Osteoblast (primary cell): ENCODE measurements around the gene NT5DC2. TPM values are rescaled to one million over a fixed set of nuclear protein-coding genes. Genes with fewer than 3 reads are reported as not detected.
A peak's percentile ranks its signal among the peaks of the same experiment; 100 is the strongest.
"Not testable (repeated sequence)": the region's sequence is repeated elsewhere in the genome, so short reads cannot be mapped to it uniquely, and the experiment has no call there.

Experiments
- DNase-seq: peaks from one replicate; pipeline ENCODE4 v3.0.0; 2011; ENCODE audit warnings: low spot score, mixed read lengths; ENCODE audit not compliant: insufficient read length; ENCODE audit errors: missing footprints
- H2AFZ ChIP-seq: 2 replicates; pipeline ENCODE4 v1.6.0; 2011; ENCODE audit warnings: mild to moderate bottlenecking, low read length
- H3K27ac ChIP-seq: 2 replicates; pipeline ENCODE4 v1.5.1; 2011; ENCODE audit warnings: mild to moderate bottlenecking, low read depth, low read length, moderate library complexity
- H3K27me3 ChIP-seq: 2 replicates; pipeline ENCODE4 v1.6.0; 2012; ENCODE audit warnings: mild to moderate bottlenecking, control low read depth, inconsistent platforms, low read length, moderate library complexity; ENCODE audit not compliant: insufficient read depth
- H3K36me3 ChIP-seq: 2 replicates; pipeline ENCODE4 v1.5.1; 2011; ENCODE audit warnings: mild to moderate bottlenecking, low read length, control low read depth, moderate library complexity; ENCODE audit not compliant: insufficient read depth
- H3K4me1 ChIP-seq: 2 replicates; pipeline ENCODE4 v1.5.1; 2011; ENCODE audit warnings: mild to moderate bottlenecking, low read length, control low read depth, moderate library complexity; ENCODE audit not compliant: insufficient read depth
- H3K4me2 ChIP-seq: 2 replicates; pipeline ENCODE4 v1.6.0; 2011; ENCODE audit warnings: mild to moderate bottlenecking, low read length; ENCODE audit not compliant: insufficient read depth
- H3K4me3 ChIP-seq: fragments of 200-600 bp; sonication (generic); 3 replicates; pipeline ENCODE4 v1.5.1; 2012; ENCODE audit warnings: mild to moderate bottlenecking, low read length, inconsistent platforms; ENCODE audit not compliant: insufficient read depth
- H3K79me2 ChIP-seq: 2 replicates; pipeline ENCODE4 v1.6.0; 2012; ENCODE audit warnings: mild to moderate bottlenecking, low read length, control low read depth, inconsistent platforms; ENCODE audit not compliant: insufficient read depth
- H3K9me3 ChIP-seq: 2 replicates; pipeline ENCODE4 v1.5.1; 2011; ENCODE audit warnings: low read depth, low read length, control low read depth
- H4K20me1 ChIP-seq: 2 replicates; pipeline ENCODE4 v1.6.0; 2012; ENCODE audit warnings: mild to moderate bottlenecking, low read length, control low read depth; ENCODE audit not compliant: insufficient read depth
- total RNA-seq: library from RNA; depleted of rRNA; stranded (reverse); fragments of >200 nt; gene quantifications from 2 replicates; pipeline ENCODE4 v1.2.3, GENCODE V29; 2012
- TF ChIP-seq, protein P1 (sequence below): IDR thresholded peaks from 2 replicates; pipeline ENCODE4 v1.5.1; 2011; ENCODE audit warnings: mild to moderate bottlenecking, low read depth, low read length, moderate library complexity; ENCODE audit errors: extremely low read depth

NT5DC2 gene
- total RNA-seq, 1 donor = 52.5 TPM

DNA sequence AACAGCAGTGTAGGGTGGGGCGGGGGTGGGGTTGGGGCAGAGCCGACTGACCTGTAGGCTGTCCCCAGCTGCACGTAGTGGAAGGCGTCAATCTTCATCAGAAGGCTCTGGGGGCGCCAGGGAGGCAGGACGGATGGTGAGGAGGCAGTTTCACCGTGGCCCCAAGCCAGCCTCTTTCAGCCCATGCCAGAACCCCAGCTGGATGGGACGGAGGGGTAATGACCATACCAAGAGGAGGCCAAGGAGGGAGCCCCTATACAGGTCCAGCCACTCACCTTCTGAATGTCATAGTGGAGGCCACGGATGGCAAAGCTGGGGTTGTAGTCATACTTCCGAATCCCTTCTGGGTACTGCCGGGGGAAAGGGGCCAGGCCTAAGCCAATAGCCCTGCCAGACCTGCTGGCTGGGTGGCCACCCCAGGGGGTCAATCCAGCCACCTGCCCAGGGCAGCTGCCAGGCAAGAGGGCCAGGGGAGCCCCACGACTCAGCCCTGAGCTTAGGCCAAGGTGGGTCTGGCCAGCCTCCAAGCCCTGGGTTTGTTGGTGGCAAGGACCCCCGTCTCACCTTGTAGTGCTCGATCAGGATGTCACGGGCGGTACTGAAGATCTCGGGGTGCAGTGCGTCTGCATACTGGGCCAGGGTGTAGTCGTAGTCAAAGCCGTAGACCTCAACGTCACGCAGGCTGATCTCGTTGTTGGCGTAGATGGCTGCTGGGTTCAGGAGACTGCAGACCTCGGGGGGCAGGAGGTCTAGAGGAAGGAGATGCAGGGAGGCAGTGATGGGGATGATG is 4.9 kb downstream of the NT5DC2 start:
- peak; percentile 74 for DNase-seq
- Histone ChIP-seq H3K4me2 (no peak overlapping the region), H3K27me3 (no peaks in the 10 kb centered on the region), H4K20me1 (peaks cover 43% of the 10 kb centered on the region), H3K4me1 (peaks cover 27% of the 10 kb centered on the region), H3K36me3 (peaks cover 44% of the 10 kb centered on the region), H3K4me3 (no peak overlapping the region), H3K27ac (no peak overlapping the region), H2AFZ (no peak overlapping the region), H3K9me3 (no peaks in the 10 kb centered on the region), H3K79me2 (peaks cover 46% of the 10 kb centered on the region)
- TF ChIP-seq, protein P1, sequence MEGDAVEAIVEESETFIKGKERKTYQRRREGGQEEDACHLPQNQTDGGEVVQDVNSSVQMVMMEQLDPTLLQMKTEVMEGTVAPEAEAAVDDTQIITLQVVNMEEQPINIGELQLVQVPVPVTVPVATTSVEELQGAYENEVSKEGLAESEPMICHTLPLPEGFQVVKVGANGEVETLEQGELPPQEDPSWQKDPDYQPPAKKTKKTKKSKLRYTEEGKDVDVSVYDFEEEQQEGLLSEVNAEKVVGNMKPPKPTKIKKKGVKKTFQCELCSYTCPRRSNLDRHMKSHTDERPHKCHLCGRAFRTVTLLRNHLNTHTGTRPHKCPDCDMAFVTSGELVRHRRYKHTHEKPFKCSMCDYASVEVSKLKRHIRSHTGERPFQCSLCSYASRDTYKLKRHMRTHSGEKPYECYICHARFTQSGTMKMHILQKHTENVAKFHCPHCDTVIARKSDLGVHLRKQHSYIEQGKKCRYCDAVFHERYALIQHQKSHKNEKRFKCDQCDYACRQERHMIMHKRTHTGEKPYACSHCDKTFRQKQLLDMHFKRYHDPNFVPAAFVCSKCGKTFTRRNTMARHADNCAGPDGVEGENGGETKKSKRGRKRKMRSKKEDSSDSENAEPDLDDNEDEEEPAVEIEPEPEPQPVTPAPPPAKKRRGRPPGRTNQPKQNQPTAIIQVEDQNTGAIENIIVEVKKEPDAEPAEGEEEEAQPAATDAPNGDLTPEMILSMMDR = no peak

DNA sequence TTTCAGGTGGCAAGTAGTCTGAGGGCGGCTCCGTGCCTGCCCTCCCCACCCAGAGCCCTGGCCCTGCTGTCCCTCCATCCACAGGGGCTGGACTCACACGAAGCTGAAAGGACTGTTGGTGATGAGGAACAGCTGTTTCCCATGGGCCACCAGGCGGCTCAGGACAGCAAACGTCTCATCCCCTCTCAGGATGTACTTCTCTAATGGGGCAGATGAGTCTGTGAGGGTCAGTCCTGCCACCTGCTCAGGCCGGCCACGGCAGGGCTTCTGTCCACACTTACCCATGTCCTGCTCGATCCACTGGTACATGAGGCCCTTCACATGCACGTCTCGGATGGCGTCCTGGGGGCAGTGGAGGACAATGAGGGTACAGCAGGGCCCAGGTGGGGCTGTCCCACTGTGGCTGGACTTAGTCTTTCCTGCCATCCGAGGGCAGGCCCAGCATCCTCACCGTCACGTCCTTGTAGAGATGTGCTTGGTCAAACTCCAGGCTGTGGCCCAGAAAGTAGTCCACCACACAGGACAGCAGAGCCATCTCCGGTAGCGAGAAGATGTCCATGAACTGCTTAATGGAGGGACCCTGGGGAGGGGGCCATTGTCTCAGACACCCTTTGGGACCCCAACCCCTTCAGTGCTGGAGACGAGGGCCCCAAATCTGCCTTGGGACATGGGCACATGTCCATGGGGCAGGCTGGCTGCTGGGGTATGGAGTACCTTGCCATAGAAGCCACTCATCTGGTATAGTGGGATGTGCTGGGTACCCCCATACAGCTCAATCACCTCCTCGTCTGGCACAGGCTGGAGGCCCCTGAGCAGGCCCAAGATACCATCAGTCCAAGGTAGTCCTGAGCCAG is 5.7 kb downstream of the NT5DC2 start:
- H2AFZ ChIP-seq = no peak overlapping the region
- H3K36me3 ChIP-seq = peaks cover 49% of the 10 kb centered on the region
- H3K9me3 ChIP-seq = no peaks in the 10 kb centered on the region
- peaks cover 41% of the 10 kb centered on the region for H3K79me2 ChIP-seq
- H3K27ac ChIP-seq = no peak overlapping the region
- peak; percentile 83 for DNase-seq
- peaks cover 43% of the 10 kb centered on the region for H4K20me1 ChIP-seq
- H3K27me3 ChIP-seq = no peaks in the 10 kb centered on the region
- H3K4me1 ChIP-seq = peaks cover 27% of the 10 kb centered on the region
- H3K4me2 ChIP-seq = no peak overlapping the region
- TF ChIP-seq, protein P1 = no peak
- H3K4me3 ChIP-seq = no peak overlapping the region

DNA sequence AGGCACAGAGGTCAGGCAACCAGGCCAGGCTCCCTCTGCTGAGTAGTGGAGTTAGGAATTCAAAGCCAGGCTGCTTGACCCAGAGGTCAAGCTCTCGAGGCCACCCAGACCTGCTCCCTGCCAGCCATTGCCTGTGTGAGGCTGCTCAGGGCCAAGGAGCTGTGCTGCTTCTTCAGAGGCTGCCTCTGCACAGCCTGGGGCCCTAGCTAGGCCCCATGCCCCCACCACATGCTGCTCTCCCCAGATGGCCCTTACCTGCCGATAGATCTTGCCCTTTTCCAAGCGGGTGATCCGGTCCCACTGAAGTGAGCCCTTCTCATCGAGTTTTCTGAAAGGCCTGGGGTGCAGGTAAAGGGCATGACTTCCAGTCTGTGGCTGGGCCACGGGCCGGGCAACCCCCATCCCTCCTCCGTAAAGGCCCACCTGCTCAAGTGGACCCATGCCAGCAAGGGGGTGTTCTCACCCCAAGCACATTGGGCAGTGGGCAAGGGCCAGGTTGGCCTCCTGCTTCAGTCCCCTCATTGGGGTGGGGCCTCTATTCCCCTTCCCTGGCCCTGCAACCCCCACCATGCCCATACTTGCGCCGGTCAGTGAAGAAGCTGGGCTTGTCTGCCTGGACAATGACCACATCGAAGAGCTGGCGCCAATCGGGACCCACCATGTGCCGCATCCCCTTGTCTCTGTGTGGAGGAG is 6.5 kb downstream of the NT5DC2 start:
- TF ChIP-seq, protein P1 = no peak
- DNase-seq = peak; percentile 83
- no peak overlapping the region for H2AFZ ChIP-seq
- H3K27ac ChIP-seq = no peak overlapping the region
- H4K20me1 ChIP-seq = peaks cover 37% of the 10 kb centered on the region
- H3K4me1 ChIP-seq = peaks cover 21% of the 10 kb centered on the region
- peaks cover 33% of the 10 kb centered on the region for H3K79me2 ChIP-seq
- no peaks in the 10 kb centered on the region for H3K9me3 ChIP-seq
- peaks cover 49% of the 10 kb centered on the region for H3K36me3 ChIP-seq
- H3K4me3 ChIP-seq = no peak overlapping the region
- H3K4me2 ChIP-seq = no peak overlapping the region
- H3K27me3 ChIP-seq = no peaks in the 10 kb centered on the region

DNA sequence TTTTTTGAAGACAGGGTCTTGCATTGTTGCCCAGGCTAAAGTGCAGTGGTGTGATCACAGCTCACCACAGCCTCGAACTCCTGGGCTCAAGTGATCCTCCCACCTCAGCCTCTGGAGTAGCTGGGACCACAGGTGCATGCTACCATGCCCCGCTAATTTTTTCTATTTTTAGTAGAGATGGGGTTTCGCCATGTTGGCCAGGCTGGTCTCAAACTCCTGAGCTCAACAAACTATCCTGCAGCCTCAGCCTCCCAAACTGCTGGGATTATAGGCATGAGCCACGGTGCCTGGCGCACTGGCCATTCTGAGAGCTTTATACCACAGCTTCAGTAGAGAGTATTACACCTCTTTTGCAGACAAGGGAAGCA is 7.0 kb downstream of the NT5DC2 start:
- H3K27ac ChIP-seq = not testable (repeated sequence)
- H4K20me1 ChIP-seq = peaks cover 32% of the 10 kb centered on the region
- H3K79me2 ChIP-seq = peaks cover 28% of the 10 kb centered on the region

More for the DNA sequence above, 7.0 kb downstream of the NT5DC2 start:
- H3K4me2 ChIP-seq, H3K27me3 ChIP-seq, H3K4me3 ChIP-seq, H2AFZ ChIP-seq, H3K9me3 ChIP-seq, DNase-seq: not testable (repeated sequence)
- H3K36me3 ChIP-seq = peaks cover 49% of the 10 kb centered on the region
- peaks cover 16% of the 10 kb centered on the region for H3K4me1 ChIP-seq
